ENCODE results near the gene GABRG3.
A peak's percentile ranks its signal among the peaks of the same experiment; 100 is the strongest.

The GABRG3 gene

DNA sequence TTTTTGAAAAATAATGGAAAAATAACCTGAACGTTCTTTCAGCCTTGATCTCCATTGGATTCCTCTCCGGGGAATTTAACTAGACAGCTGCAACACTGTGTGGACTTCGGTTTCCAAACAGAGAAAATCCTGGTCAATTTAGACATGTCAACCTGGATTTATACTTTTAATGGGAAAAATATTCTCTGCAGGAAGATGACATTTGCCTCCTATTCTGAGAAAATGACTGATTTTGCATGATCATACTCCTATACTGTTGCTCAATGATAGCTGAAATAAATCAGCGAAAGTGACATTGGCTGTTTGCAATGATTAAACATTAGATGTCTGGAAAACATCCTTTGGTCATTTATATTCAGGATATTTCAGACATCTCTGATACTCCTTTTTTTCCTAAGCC is 94.8 kb downstream of the GABRG3 start:
- no peak for DNase-seq (ENCODE audit: low spot score in 2 of 2)
- no peaks in the 10 kb centered on the region for H3K4me1 Mint-ChIP-seq
- no peaks in the 10 kb centered on the region for H3K36me3 Mint-ChIP-seq
- peaks cover 19% of the 10 kb centered on the region for H3K9me3 Mint-ChIP-seq
- no peak overlapping the region for H3K27ac Mint-ChIP-seq
- no peak for ATAC-seq
- no peak overlapping the region for H3K4me3 Mint-ChIP-seq

DNA sequence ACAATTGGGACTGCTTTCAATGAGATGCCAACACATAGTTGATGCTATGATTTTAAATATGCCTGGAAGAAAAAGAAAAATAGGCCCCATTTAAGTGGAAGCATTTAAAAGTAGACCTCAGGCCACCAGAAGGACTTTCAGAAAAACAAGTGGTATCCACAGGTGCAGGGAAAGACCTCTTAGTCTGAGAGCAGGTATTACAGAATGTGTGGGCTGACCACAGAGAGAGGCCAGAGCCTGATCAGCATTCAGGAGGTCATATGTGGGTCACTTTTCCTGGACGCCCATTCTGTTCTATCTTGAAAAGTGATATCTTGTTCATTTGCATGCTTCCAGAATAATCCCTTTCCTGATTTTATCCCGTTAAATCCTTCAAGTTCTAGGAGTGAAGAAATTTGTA is 95.5 kb downstream of the GABRG3 start:
- ATAC-seq (no peak), DNase-seq (ENCODE audit: low spot score in 2 of 2) (no peak)
- Mint-ChIP-seq H3K36me3 (no peaks in the 10 kb centered on the region), H3K9me3 (peaks cover 20% of the 10 kb centered on the region), H3K4me1 (no peaks in the 10 kb centered on the region), H3K27ac (no peak overlapping the region), H3K4me3 (no peak overlapping the region)

DNA sequence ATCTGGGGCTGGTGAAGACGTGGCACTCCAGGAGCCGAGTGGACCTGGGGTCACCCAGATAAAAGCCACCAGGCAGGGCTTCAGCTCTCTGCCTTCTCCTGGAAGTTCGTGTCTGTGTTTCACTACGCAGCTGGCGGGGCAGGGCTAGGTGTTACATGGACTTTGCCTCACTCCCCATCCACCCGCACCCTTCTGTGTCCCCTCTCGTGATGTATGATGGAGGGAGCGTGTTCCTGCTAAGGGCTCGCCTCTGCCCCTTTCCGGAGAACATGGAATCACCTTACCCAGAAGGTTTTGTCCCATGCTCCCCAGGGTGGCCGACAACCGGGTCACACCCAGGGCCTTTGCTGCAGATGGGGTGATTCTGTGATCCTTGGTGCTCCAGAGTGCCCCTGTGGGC is 96.2 kb downstream of the GABRG3 start:
- Mint-ChIP-seq H3K36me3 (no peaks in the 10 kb centered on the region), H3K4me1 (no peaks in the 10 kb centered on the region), H3K9me3 (peaks cover 16% of the 10 kb centered on the region), H3K27ac (no peak overlapping the region), H3K4me3 (no peak overlapping the region)
- ATAC-seq, result no peak
- DNase-seq (ENCODE audit: low spot score in 2 of 2), result no peak

DNA sequence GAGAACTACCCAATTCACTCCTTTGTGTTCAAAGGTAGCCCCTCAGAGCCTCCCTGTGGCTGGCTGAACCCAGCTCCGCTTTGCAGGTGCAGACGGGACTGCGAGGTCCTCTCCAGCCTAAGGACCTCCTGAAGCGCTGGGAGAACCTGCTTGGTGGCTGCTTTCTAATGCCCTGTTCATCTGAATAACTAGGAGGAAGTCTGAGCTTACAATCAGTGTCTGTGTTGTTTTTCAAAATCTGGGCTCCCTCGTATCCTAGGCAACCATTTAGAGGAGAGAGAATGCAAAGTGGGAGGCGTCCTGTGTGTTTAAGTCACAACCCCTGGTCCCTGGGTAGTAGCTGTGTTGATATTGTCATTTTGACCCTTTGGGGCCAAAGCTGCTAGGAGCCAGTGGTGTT is 99.9 kb downstream of the GABRG3 start:
- H3K9me3 Mint-ChIP-seq, result peaks cover 24% of the 10 kb centered on the region
- no peaks in the 10 kb centered on the region for H3K4me1 Mint-ChIP-seq
- H3K36me3 Mint-ChIP-seq, result no peaks in the 10 kb centered on the region
- DNase-seq (ENCODE audit: low spot score in 2 of 2) (no peak), ATAC-seq (no peak)
- no peak overlapping the region for H3K27ac Mint-ChIP-seq
- no peak overlapping the region for H3K4me3 Mint-ChIP-seq

DNA sequence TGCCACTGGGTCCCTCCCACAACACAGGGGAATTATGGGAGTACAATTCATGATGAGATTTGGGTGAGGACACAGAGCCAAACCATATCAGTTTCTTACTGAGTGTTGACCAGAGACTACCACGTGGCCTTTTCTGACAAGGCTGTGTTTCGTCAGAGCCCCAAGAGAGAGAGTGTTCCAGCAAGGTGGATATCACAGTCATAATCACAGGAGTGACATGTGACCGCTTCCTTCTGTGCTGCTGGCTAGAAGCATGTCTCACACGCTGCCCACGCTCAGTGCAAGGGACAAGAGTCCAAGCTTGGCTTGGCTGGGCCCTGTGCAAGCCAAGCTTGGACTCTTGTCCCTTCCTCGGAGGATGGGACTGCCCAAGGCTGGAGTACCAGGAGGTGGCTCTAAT is 103.2 kb downstream of the GABRG3 start:
- H3K9me3 Mint-ChIP-seq, result peaks cover 15% of the 10 kb centered on the region
- H3K4me3 Mint-ChIP-seq, result no peak overlapping the region
- ATAC-seq (no peak), DNase-seq (ENCODE audit: low spot score in 2 of 2) (no peak)
- H3K4me1 Mint-ChIP-seq, result no peaks in the 10 kb centered on the region
- no peaks in the 10 kb centered on the region for H3K36me3 Mint-ChIP-seq
- H3K27ac Mint-ChIP-seq, result no peak overlapping the region

DNA sequence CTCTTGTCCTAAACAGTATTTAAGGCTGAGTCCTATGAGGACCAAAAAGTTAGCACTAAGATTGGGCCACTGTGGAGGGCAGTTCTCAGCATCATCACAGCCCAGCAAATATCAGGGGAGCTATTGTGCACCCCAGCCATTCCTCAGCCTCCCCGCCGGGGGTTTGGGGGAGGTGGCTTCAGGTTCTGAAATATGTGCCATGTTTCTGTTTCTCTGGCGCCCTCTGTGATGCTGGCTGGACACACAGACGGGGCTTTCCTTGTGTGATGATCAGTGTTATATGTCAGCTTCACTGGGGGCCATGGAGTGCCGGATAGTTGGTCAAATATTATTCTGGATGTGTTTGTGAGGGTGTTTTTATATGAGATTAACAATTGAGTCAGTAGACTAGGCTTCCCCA is 106.8 kb downstream of the GABRG3 start:
- Mint-ChIP-seq H3K36me3 (no peaks in the 10 kb centered on the region), H3K4me3 (no peak overlapping the region), H3K27ac (no peak overlapping the region), H3K9me3 (peaks cover 6% of the 10 kb centered on the region), H3K4me1 (no peaks in the 10 kb centered on the region)
- ATAC-seq (no peak), DNase-seq (ENCODE audit: low spot score in 2 of 2) (no peak)

DNA sequence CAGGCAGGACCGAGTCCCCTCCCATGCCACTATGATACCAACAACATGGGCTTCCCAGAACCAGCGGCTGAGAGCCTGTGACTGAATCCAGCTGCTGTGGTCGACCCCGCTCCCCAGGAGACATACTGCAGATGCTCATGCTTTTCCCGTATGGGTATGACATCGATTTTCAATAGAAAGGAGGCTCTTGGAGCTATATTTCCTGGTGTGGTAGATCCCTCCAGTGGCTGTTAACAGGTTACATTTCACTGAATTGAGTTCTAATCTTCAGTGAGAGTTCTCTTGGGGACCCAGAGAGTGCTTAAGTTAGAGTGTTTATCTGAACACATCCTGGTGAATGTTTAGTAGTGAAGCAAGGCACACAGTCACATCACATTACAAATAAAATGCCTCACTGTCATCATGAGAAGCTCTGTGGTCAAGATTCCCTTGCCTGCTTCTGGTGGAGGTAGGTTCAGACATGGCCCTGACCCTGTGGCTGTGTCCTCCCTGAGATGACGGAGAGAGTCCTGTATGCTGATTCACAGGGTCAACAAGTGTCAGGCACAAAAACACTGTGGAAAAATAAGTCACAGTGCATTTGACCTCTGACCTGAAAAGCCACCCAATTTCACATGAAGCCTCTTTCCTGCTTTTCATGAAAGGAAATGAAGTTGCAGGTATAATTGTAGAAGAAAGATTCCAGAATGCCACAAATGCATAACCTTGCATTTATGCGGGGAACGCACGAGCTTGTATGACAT is 110.9 kb downstream of the GABRG3 start:
- Mint-ChIP-seq H3K9me3 (no peaks in the 10 kb centered on the region), H3K4me3 (no peak overlapping the region), H3K27ac (no peak overlapping the region), H3K4me1 (no peaks in the 10 kb centered on the region), H3K36me3 (no peaks in the 10 kb centered on the region)
- DNase-seq (ENCODE audit: low spot score in 2 of 2) (no peak), ATAC-seq (no peak)

DNA sequence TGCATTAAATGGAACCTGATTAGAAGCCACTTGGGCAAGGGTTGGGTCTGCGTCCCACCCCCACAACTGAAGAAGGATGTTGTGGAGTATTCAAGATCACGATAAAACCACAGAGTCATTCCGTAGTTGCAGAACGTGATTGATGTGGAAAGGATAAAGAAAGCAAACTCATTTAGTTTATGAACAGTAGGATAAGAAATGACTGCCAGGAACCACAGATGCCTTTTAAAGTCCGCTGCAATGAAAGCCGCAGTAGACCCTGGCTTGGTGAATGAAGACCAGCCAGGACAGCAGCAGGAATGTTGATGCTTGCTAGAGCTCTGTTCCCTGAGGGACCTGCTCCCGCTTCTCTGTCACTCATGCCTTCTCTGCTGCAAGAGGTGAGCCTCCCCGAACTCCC is 111.5 kb downstream of the GABRG3 start:
- Mint-ChIP-seq H3K4me3 (no peak overlapping the region), H3K27ac (no peak overlapping the region), H3K4me1 (no peaks in the 10 kb centered on the region), H3K9me3 (no peaks in the 10 kb centered on the region), H3K36me3 (no peaks in the 10 kb centered on the region)
- ATAC-seq, result no peak
- no peak for DNase-seq (ENCODE audit: low spot score in 2 of 2)

DNA sequence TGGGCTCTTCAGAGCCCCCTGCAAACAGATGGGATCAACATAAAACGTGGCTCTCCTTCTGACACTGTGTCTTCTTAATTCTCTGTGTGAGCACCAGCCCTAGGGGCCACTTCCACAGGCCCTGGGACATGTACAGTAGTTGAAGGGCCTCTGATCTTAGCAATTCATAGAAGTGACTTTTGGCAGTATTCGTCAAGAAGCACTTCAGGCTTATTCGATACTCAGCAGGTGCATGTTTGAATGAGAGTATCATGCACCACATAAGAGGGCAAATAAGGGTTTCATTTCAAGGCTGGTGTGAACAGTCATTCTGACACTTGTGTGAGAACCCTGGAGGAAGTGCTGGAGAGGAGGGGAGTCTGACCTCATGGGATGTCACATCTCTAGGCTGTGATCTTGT is 113.9 kb downstream of the GABRG3 start:
- Mint-ChIP-seq H3K36me3 (no peaks in the 10 kb centered on the region), H3K4me3 (no peak overlapping the region), H3K4me1 (no peaks in the 10 kb centered on the region), H3K9me3 (no peaks in the 10 kb centered on the region), H3K27ac (no peak overlapping the region)
- no peak for ATAC-seq
- no peak for DNase-seq (ENCODE audit: low spot score in 2 of 2)

DNA sequence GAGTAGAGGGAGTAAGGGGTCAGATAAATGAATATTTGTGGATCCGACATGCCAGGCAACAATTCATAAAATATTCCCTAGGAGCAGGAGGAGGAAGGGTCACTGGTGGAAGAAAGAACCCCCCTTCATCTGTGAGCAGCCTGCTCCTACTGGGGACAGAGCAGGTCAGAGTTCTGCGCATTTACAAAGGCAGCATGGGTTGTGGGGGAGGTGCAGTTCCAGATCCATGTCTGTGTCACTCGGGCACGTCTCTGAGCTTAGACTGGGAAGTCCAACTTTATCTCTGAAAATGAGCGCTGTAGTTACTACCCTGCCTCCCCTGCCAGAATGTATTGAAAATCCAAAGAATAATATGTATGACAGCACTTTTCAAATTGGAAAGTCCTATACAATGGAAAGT is 115.2 kb downstream of the GABRG3 start:
- ATAC-seq (no peak), DNase-seq (ENCODE audit: low spot score in 2 of 2) (peak in 1 of 2 donors; percentile 1)
- Mint-ChIP-seq H3K4me1 (no peaks in the 10 kb centered on the region), H3K4me3 (no peak overlapping the region), H3K27ac (no peak overlapping the region), H3K36me3 (no peaks in the 10 kb centered on the region), H3K9me3 (no peaks in the 10 kb centered on the region)

DNA sequence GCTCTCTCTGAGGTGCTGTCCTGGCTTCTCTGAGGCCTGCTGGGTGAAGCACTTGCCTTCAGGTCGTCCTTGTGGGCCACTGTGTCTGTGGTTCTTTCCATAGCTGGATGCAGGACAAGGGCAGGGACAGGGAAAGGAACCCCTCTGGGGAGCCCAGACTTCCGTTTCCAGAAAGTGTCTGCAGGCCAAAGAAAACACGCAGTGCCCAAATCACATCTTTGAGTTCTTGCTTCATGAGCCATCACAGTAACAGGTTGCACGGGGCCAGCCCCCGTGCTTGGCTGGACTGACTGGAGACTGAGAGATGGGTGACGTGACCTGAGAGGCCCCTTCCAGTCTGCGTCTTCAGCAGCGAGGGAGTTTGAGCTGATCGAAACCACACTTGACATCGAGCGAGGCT is 115.8 kb downstream of the GABRG3 start:
- DNase-seq (ENCODE audit: low spot score in 2 of 2) (peak in 1 of 2 donors; percentile 28), ATAC-seq (no peak)
- Mint-ChIP-seq H3K4me3 (no peak overlapping the region), H3K27ac (no peak overlapping the region), H3K36me3 (no peaks in the 10 kb centered on the region), H3K4me1 (no peaks in the 10 kb centered on the region), H3K9me3 (no peaks in the 10 kb centered on the region)

DNA sequence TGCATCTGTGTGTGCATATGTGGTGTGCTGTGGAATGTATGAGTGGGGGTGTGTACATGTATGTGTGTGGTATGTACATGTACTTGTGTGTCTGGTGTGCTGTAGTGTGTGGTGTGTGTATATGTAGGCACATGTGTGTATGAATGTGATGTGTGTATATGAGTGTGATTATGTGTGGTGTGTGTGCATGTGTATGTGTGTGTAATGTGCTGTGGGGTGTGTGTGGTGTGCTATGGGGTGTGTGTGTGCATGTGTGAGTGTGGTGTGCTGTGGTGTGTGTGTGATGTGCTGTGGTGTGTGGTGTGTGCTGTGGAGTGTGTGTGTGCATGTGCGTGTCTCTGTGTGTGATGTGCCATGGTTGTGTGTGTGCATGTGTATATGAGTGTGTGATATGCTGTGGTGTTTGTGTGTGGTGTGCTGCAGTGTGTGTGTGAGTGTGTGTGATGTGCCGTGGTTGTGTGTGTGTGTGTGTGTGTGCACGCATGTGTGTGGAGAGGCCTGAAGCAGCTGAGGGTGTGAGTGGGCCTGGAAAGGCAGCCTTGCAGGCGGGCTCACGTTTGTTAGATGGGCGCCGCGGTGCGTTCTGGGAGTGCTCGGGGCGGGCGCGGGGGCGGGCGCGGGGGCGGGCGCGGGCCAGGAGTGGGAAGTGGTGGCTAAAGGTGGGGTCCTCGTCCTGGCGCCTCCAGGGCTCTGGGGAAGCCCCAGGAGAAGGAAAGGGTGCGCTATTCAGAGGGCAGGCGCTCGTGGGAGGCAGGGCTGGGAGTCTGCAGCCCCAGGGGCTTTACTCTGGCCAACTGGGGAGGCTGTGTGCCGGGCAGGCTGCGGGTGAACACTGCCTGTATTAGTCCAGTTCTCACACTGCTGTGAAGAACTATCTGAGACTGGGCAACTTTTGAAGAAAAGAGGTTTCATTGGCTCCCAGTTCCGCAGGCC is 116.9 kb downstream of the GABRG3 start:
- Mint-ChIP-seq H3K27ac (no peak overlapping the region), H3K9me3 (no peaks in the 10 kb centered on the region), H3K36me3 (no peaks in the 10 kb centered on the region), H3K4me3 (no peak overlapping the region), H3K4me1 (no peaks in the 10 kb centered on the region)
- DNase-seq (ENCODE audit: low spot score in 2 of 2) (no peak), ATAC-seq (no peak)

DNA sequence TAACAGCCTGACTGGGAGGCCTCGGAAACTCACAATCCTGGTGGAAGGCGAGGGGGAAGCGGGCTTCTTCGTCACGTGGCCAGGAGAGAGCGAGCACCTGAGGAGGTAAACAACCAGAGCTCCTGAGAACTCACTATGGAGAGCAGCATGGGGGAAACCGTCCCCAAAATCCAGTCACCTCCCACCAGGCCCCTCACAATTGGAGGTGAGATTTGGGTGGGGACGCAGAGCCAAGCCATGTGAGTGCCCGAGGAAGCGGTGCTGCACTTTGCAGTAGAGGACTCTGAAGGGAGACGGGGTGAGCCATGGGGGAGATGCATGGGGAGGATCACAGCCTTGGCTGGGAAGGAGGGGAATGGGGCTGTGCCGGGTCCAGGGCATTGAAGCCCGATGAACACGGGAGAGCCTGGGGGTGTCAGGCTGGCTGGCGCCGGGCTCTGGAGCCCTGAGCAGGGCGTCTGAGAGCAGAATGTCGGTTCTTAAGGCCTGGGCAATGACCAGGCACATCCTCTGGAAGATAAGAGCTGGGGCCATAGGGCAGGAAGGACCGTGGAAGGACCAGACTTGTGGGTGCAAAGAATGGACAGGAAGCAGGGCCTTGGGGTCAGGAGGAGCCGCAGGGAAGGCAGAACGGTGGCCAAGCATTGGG is 117.7 kb downstream of the GABRG3 start:
- no peaks in the 10 kb centered on the region for H3K9me3 Mint-ChIP-seq
- no peak for DNase-seq (ENCODE audit: low spot score in 2 of 2)
- ATAC-seq, result no peak
- no peaks in the 10 kb centered on the region for H3K36me3 Mint-ChIP-seq
- no peak overlapping the region for H3K27ac Mint-ChIP-seq
- H3K4me3 Mint-ChIP-seq, result no peak overlapping the region
- no peaks in the 10 kb centered on the region for H3K4me1 Mint-ChIP-seq

DNA sequence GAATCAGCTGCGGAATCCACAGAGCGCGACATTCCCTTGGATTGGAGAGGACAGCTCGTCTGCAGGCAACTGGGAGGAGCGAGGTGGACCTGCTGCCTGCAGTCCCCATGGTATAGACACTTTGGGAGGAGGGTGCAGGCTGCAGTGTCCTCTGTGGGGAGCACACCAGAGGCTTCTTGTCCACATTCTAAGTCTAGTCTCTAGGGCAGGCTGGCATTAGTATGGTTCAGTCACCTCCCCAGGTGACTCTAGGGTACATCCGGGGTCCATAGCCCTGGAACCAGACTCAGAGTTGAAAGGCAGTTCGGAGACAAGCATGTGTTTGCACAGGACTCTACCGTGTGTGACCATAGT is 118.2 kb downstream of the GABRG3 start:
- H3K4me3 Mint-ChIP-seq, result no peak overlapping the region
- H3K4me1 Mint-ChIP-seq, result no peaks in the 10 kb centered on the region
- H3K9me3 Mint-ChIP-seq, result no peaks in the 10 kb centered on the region
- DNase-seq (ENCODE audit: low spot score in 2 of 2) (no peak), ATAC-seq (no peak)
- H3K27ac Mint-ChIP-seq, result no peak overlapping the region
- no peaks in the 10 kb centered on the region for H3K36me3 Mint-ChIP-seq

DNA sequence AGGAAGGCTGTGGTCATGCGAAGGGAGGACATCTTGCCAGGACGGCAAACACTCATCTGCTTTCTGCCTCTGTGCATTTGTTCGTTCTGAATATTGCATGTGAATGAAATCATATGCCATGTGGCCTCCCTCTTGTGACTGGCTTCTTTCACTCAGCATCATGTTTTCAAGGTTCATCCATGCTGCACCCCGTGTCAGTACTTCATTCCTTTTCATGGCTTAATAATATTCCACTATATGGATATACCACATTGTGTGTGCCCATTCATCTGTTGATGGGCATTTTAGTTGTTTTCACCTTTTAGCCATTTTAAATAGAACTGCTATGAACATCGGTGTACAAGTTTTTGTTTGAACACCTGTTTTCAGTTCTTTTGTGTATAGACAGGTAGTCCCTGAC is 118.7 kb downstream of the GABRG3 start:
- H3K27ac Mint-ChIP-seq, result no peak overlapping the region
- DNase-seq (ENCODE audit: low spot score in 2 of 2) (no peak), ATAC-seq (no peak)
- no peaks in the 10 kb centered on the region for H3K4me1 Mint-ChIP-seq
- H3K4me3 Mint-ChIP-seq, result no peak overlapping the region
- no peaks in the 10 kb centered on the region for H3K9me3 Mint-ChIP-seq
- no peaks in the 10 kb centered on the region for H3K36me3 Mint-ChIP-seq

Measured in stimulated activated effector memory CD8-positive, alpha-beta T cell treated with anti-CD3 and anti-CD28 coated beads, Interleukin-12 subunit alpha, Interleukin-12 subunit beta, amount 100 ng/mL, for 72 hours (primary cell).